ENCODE measurements around the gene COTL1.

DNA sequence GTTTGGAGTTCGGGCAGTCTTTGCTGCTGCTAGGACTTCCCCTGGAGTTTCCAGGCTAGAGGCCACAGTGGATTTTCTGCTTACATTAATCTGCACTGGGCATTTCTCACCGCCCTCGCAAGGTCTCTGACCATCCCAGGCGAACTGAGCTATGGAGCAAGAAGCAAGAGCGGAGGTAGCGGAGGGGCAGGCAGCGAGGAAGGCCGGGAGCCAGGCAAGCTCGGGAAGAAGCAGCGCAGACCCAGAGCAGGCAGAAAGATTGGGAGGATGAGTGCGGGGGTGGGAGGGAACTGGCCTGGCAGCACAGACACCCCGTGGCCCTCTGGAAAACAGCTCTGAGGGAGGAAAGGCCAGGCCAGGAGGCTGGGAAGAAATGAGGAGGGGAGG is 3.8 kb downstream of the COTL1 start:
- no peak for TF ChIP-seq ZNF565 (CRISPR knock-in tag; conservative IDR thresholded peaks at IDR 0.05; ENCODE audit: low read depth)
- TF ChIP-seq, protein P1, sequence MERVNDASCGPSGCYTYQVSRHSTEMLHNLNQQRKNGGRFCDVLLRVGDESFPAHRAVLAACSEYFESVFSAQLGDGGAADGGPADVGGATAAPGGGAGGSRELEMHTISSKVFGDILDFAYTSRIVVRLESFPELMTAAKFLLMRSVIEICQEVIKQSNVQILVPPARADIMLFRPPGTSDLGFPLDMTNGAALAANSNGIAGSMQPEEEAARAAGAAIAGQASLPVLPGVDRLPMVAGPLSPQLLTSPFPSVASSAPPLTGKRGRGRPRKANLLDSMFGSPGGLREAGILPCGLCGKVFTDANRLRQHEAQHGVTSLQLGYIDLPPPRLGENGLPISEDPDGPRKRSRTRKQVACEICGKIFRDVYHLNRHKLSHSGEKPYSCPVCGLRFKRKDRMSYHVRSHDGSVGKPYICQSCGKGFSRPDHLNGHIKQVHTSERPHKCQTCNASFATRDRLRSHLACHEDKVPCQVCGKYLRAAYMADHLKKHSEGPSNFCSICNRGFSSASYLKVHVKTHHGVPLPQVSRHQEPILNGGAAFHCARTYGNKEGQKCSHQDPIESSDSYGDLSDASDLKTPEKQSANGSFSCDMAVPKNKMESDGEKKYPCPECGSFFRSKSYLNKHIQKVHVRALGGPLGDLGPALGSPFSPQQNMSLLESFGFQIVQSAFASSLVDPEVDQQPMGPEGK (CRISPR knock-in tag; IDR thresholded peaks at IDR 0.05; ENCODE audit: borderline replicate concordance) = no peak

All from SK-N-SH treated with all-trans-retinoic acid at 6 μM for 48 hours (cell line).